BLaER1 (cell line): Measurements from ENCODE around the gene SCML1.

ENCODE experiments used
- H3K27ac ChIP-seq: shearing (Covaris generic); formaldehyde crosslinking; 2 replicates; pipeline ENCODE4 v1.8.1; 2022
- H3K27me3 ChIP-seq: shearing (Covaris generic); formaldehyde crosslinking; 2 replicates; pipeline ENCODE4 v1.8.1; 2022
- H3K36me3 ChIP-seq: shearing (Covaris generic); formaldehyde crosslinking; 2 replicates; pipeline ENCODE4 v1.8.1; 2022
- H3K4me1 ChIP-seq: shearing (Covaris generic); formaldehyde crosslinking; 2 replicates; pipeline ENCODE4 v1.8.1; 2022
- H3K4me2 ChIP-seq: shearing (Covaris generic); formaldehyde crosslinking; 2 replicates; pipeline ENCODE4 v1.8.1; 2022
- H3K4me3 ChIP-seq: shearing (Covaris generic); formaldehyde crosslinking; 2 replicates; pipeline ENCODE4 v1.8.1; 2022
- H3K9ac ChIP-seq: shearing (Covaris generic); formaldehyde crosslinking; 2 replicates; pipeline ENCODE4 v1.8.1; 2022
- H3K9me3 ChIP-seq: shearing (Covaris generic); formaldehyde crosslinking; 2 replicates; pipeline ENCODE4 v1.8.1; 2022
- H4K20me1 ChIP-seq: shearing (Covaris generic); formaldehyde crosslinking; 2 replicates; pipeline ENCODE4 v1.8.1; 2022
- Cebpa-rat ChIP-seq: shearing (Covaris generic); IDR thresholded peaks from 2 replicates; pipeline ENCODE4 v1.8.1; 2022

Gene SCML1

GRCh38 chrX:17707731-17708130 lies 29.6 kb upstream of the SCML1 start:
- H3K4me3 ChIP-seq, result no peak overlapping the region
- H3K27ac ChIP-seq, result no peak overlapping the region
- no peaks in the 10 kb centered on the region for H3K9me3 ChIP-seq
- H3K4me1 ChIP-seq, result no peaks in the 10 kb centered on the region
- peaks cover 89% of the 10 kb centered on the region for H3K27me3 ChIP-seq
- H3K4me2 ChIP-seq, result no peak overlapping the region
- no peaks in the 10 kb centered on the region for H3K36me3 ChIP-seq
- H3K9ac ChIP-seq, result no peak overlapping the region
- no peak for TF ChIP-seq Cebpa-rat
- H4K20me1 ChIP-seq, result no peaks in the 10 kb centered on the region; the same call in 1 of the 2 replicates

GRCh38 chrX:17710871-17711301 lies 26.4 kb upstream of the SCML1 start:
- no peak overlapping the region for H3K4me3 ChIP-seq

GRCh38 chrX:17713288-17713687 lies 24.0 kb upstream of the SCML1 start:
- Histone ChIP-seq H3K27me3 (peaks cover 79% of the 10 kb centered on the region), H3K4me2 (no peak overlapping the region)

More at GRCh38 chrX:17710871-17711301, 26.4 kb upstream of the SCML1 start:
- TF ChIP-seq Cebpa-rat, result no peak
- Histone ChIP-seq H4K20me1 (no peaks in the 10 kb centered on the region), H3K4me1 (no peaks in the 10 kb centered on the region), H3K27me3 (peaks cover 86% of the 10 kb centered on the region), H3K9me3 (no peaks in the 10 kb centered on the region), H3K27ac (no peak overlapping the region), H3K36me3 (no peaks in the 10 kb centered on the region), H3K9ac (no peak overlapping the region), H3K4me2 (no peak overlapping the region)

GRCh38 chrX:17718649-17719165 lies 18.6 kb upstream of the SCML1 start:
- Histone ChIP-seq H3K27me3 (peaks cover 80% of the 10 kb centered on the region), H3K9ac (no peak overlapping the region), H3K4me1 (no peaks in the 10 kb centered on the region), H3K9me3 (no peaks in the 10 kb centered on the region), H3K4me2 (no peak overlapping the region), H3K4me3 (no peak overlapping the region), H3K36me3 (no peaks in the 10 kb centered on the region), H3K27ac (no peak overlapping the region), H4K20me1 (peaks cover 6% of the 10 kb centered on the region; the same call in 1 of the 2 replicates)
- no peak for TF ChIP-seq Cebpa-rat

More at GRCh38 chrX:17713288-17713687, 24.0 kb upstream of the SCML1 start:
- Histone ChIP-seq H3K36me3 (no peaks in the 10 kb centered on the region), H3K9ac (no peak overlapping the region), H3K4me1 (no peaks in the 10 kb centered on the region), H3K27ac (no peak overlapping the region), H3K4me3 (no peak overlapping the region), H3K9me3 (no peaks in the 10 kb centered on the region), H4K20me1 (no peaks in the 10 kb centered on the region)
- no peak for TF ChIP-seq Cebpa-rat

- H3K4me1 ChIP-seq, result no peaks in the 10 kb centered on the region
- H3K4me3 ChIP-seq, result no peak overlapping the region
- H3K9me3 ChIP-seq, result no peaks in the 10 kb centered on the region
- no peak for TF ChIP-seq Cebpa-rat
- H3K36me3 ChIP-seq, result no peaks in the 10 kb centered on the region
- H3K9ac ChIP-seq, result no peak overlapping the region
- peaks cover 79% of the 10 kb centered on the region for H3K27me3 ChIP-seq
- peaks cover 6% of the 10 kb centered on the region; the same call in 1 of the 2 replicates for H4K20me1 ChIP-seq
- no peak overlapping the region for H3K4me2 ChIP-seq
- H3K27ac ChIP-seq, result no peak overlapping the region
Measured at GRCh38 chrX:17719711-17720110, 17.6 kb upstream of the SCML1 start.

GRCh38 chrX:17721715-17722114 lies 15.6 kb upstream of the SCML1 start:
- Histone ChIP-seq H4K20me1 (peaks cover 15% of the 10 kb centered on the region; the same call in 1 of the 2 replicates), H3K4me3 (no peak overlapping the region), H3K27ac (no peak overlapping the region), H3K36me3 (no peaks in the 10 kb centered on the region), H3K27me3 (peaks cover 81% of the 10 kb centered on the region), H3K9ac (no peak overlapping the region), H3K9me3 (no peaks in the 10 kb centered on the region), H3K4me1 (no peaks in the 10 kb centered on the region), H3K4me2 (no peak overlapping the region)
- TF ChIP-seq Cebpa-rat, result no peak

- Histone ChIP-seq H3K27ac (no peak overlapping the region), H3K4me2 (no peak overlapping the region), H3K36me3 (no peaks in the 10 kb centered on the region), H4K20me1 (0 out of 2 replicates have a peak, but pooled peaks cover 9% of the 10 kb centered on the region), H3K9me3 (no peaks in the 10 kb centered on the region), H3K9ac (no peak overlapping the region), H3K27me3 (peaks cover 94% of the 10 kb centered on the region), H3K4me3 (no peak overlapping the region), H3K4me1 (no peaks in the 10 kb centered on the region)
- TF ChIP-seq Cebpa-rat, result no peak
Measured at GRCh38 chrX:17725181-17725580, 12.1 kb upstream of the SCML1 start.

- no peaks in the 10 kb centered on the region for H3K9me3 ChIP-seq
- no peak overlapping the region for H3K4me2 ChIP-seq
- no peak overlapping the region for H3K9ac ChIP-seq
- no peak for TF ChIP-seq Cebpa-rat
- peaks cover 8% of the 10 kb centered on the region; the same call in 1 of the 2 replicates for H4K20me1 ChIP-seq
- no peaks in the 10 kb centered on the region for H3K36me3 ChIP-seq
- H3K4me3 ChIP-seq, result no peak overlapping the region
- H3K27me3 ChIP-seq, result peaks cover 89% of the 10 kb centered on the region
- no peak overlapping the region for H3K27ac ChIP-seq
- H3K4me1 ChIP-seq, result no peaks in the 10 kb centered on the region
Measured at GRCh38 chrX:17732138-17732783, 5.0 kb upstream of the SCML1 start.

GRCh38 chrX:17735406-17735805 lies 1.9 kb upstream of the SCML1 start:
- Histone ChIP-seq H3K9me3 (no peaks in the 10 kb centered on the region), H3K27me3 (peaks cover 90% of the 10 kb centered on the region), H3K4me3 (no peak overlapping the region), H3K36me3 (no peaks in the 10 kb centered on the region), H3K4me1 (peaks cover 14% of the 10 kb centered on the region), H4K20me1 (peaks cover 28% of the 10 kb centered on the region), H3K27ac (no peak overlapping the region), H3K4me2 (no peak overlapping the region), H3K9ac (no peak overlapping the region)
- no peak for TF ChIP-seq Cebpa-rat

- Histone ChIP-seq H3K4me1 (peaks cover 14% of the 10 kb centered on the region), H3K36me3 (no peaks in the 10 kb centered on the region), H3K4me3 (no peak overlapping the region), H3K27ac (no peak overlapping the region), H3K27me3 (peaks cover 90% of the 10 kb centered on the region), H3K9ac (no peak overlapping the region), H3K4me2 (no peak overlapping the region), H4K20me1 (peaks cover 36% of the 10 kb centered on the region), H3K9me3 (no peaks in the 10 kb centered on the region)
- TF ChIP-seq Cebpa-rat, result no peak
Measured at GRCh38 chrX:17736478-17736855, 826 bp upstream of the SCML1 start.
